ENCODE results near the gene ARHGAP31.

Gene ARHGAP31

DNA sequence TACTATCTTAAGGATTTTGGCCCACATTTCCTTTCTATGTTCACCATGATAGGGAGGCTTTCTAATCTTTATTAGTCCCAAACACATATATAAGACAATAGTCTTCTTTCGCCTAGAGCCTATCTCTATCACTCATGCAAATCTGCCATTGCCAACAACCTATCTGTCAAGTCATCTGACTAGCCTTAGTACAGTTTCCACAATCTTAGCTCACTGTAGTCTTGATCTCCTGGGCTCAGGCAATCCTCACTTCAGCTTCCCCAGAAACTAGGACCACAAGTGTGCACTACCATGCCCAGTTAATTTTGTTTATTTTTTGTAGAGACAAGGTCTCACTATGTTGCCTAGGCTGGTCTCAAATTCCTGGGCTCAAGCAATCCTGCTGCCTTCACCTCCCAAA lies 162.3 kb downstream of the ARHGAP31 start:
- no peak overlapping the region for H3K4me3 ChIP-seq (ENCODE audit: low read depth, low read length, poor library complexity, severe bottlenecking)
- no peaks in the 10 kb centered on the region for H3K9me2 ChIP-seq (ENCODE audit: low read depth, low read length)
- no peaks in the 10 kb centered on the region for H3K79me2 ChIP-seq (ENCODE audit: insufficient read depth, low read length)
- TF ChIP-seq EZH2 (IDR thresholded peaks at IDR 0.05; ENCODE audit: borderline replicate concordance, low read length): no peak
- TF ChIP-seq CTCF (IDR thresholded peaks at IDR 0.05; ENCODE audit: low read length): no peak
- peaks cover 93% of the 10 kb centered on the region for H3K36me3 ChIP-seq (ENCODE audit: insufficient read depth, low read length)
- H3K27ac ChIP-seq (ENCODE audit: low read depth, low read length, poor library complexity, severe bottlenecking): no peak overlapping the region
- peaks cover 1% of the 10 kb centered on the region for H3K4me1 ChIP-seq (ENCODE audit: insufficient read depth, low read length, severe bottlenecking)
- no peak overlapping the region for H3K4me2 ChIP-seq (ENCODE audit: low read length)
- no peaks in the 10 kb centered on the region for H4K20me1 ChIP-seq (ENCODE audit: insufficient read depth, low read length)
- H3K9me3 ChIP-seq (ENCODE audit: low read length): no peaks in the 10 kb centered on the region
- no peak overlapping the region for H3K9ac ChIP-seq (ENCODE audit: low read length)
- no peaks in the 10 kb centered on the region for H3K27me3 ChIP-seq (ENCODE audit: insufficient read depth, low read length)
- no peak overlapping the region for H2AFZ ChIP-seq (ENCODE audit: low read length)
- no peaks in the 10 kb centered on the region for H3F3A ChIP-seq (ENCODE audit: insufficient read depth, low read length)

- Histone ChIP-seq H3K27me3 (ENCODE audit: insufficient read depth, low read length) (no peaks in the 10 kb centered on the region), H3K36me3 (ENCODE audit: insufficient read depth, low read length) (peaks cover 92% of the 10 kb centered on the region), H3K9me3 (ENCODE audit: low read length) (no peaks in the 10 kb centered on the region), H2AFZ (ENCODE audit: low read length) (no peak overlapping the region), H4K20me1 (ENCODE audit: insufficient read depth, low read length) (no peaks in the 10 kb centered on the region), H3K4me3 (ENCODE audit: low read depth, low read length, poor library complexity, severe bottlenecking) (no peak overlapping the region), H3K9ac (ENCODE audit: low read length) (no peak overlapping the region), H3K4me1 (ENCODE audit: insufficient read depth, low read length, severe bottlenecking) (peaks cover 9% of the 10 kb centered on the region), H3K9me2 (ENCODE audit: low read depth, low read length) (no peaks in the 10 kb centered on the region), H3K79me2 (ENCODE audit: insufficient read depth, low read length) (peaks cover 4% of the 10 kb centered on the region; the same call in 1 of the 2 replicates), H3F3A (ENCODE audit: insufficient read depth, low read length) (no peaks in the 10 kb centered on the region), H3K27ac (ENCODE audit: low read depth, low read length, poor library complexity, severe bottlenecking) (no peak overlapping the region), H3K4me2 (ENCODE audit: low read length) (no peak overlapping the region)
- TF ChIP-seq CTCF (IDR thresholded peaks at IDR 0.05; ENCODE audit: low read length) (no peak), EZH2 (IDR thresholded peaks at IDR 0.05; ENCODE audit: borderline replicate concordance, low read length) (no peak)
These were observed 163.1 kb downstream of the ARHGAP31 start for GRCh38 chr3:119457246-119457645.

DNA sequence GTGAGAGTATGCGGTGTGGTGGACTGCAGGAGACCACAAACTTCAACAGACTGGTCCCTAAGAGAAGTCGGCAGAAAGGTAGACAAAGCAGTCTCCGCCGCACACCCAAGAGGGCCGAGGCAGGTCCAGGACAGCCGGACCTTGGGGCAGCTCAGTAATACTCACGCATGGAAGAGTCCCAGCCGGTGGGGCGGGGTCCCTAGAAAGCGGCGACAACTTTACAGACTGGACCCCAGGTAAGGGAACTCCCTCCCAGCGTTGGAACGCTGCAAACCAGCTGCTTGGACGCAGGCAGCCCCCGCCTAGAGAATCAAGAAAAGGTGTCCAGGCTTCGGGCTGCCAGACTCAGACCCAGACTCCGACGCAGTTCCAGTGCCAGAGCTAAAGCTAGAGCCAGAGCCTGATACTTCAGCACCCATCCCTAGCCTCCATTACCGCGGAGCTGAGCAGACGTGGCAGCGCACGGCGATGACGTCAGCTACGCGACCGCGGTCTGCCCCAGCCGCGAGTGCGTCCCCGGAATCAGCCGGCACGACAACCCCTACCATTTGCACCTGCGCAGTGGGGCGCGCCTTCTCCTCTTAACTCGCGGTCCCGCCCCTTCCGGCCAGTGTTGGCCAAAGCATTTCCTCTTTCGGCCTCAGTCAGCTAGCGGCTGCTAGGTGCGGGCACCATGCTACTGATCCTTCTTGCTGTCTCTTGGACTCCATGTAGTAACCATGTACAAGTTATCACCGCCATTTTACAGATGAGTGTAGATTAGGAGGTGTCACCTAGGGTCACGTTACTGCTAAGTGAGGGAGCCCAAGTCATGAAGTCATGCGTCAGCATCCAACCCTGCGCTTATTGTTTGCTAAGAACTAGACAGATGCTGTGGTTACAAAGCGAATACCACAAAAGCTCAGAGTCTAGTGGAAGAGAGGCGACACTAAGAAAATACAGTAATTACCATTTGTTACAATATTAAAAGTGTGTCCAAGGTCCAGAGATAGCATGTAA lies 169.3 kb downstream of the ARHGAP31 start, which contains the start of gene TMEM39A:
TMEM39A (minus strand) TSS at position 445 of the 999 bp plus-strand sequence. CDS start 1,541 bp downstream, outside the sequence.
- H4K20me1 ChIP-seq (ENCODE audit: insufficient read depth, low read length): no peaks in the 10 kb centered on the region
- no peaks in the 10 kb centered on the region for H3K9me2 ChIP-seq (ENCODE audit: low read depth, low read length)
- no peaks in the 10 kb centered on the region for H3F3A ChIP-seq (ENCODE audit: insufficient read depth, low read length)
- peaks cover 32% of the 10 kb centered on the region for H3K36me3 ChIP-seq (ENCODE audit: insufficient read depth, low read length)
- H3K27me3 ChIP-seq (ENCODE audit: insufficient read depth, low read length): no peaks in the 10 kb centered on the region
- TF ChIP-seq EZH2 (IDR thresholded peaks at IDR 0.05; ENCODE audit: borderline replicate concordance, low read length) (no peak), CTCF (IDR thresholded peaks at IDR 0.05; ENCODE audit: low read length) (no peak)
- peak within 1 kb of the TSS; percentile 87 for H3K9ac ChIP-seq (ENCODE audit: low read length)
- no peaks in the 10 kb centered on the region for H3K9me3 ChIP-seq (ENCODE audit: low read length)
- H3K27ac ChIP-seq (ENCODE audit: low read depth, low read length, poor library complexity, severe bottlenecking): peak within 1 kb of the TSS; percentile 70
- peaks cover 15% of the 10 kb centered on the region for H3K79me2 ChIP-seq (ENCODE audit: insufficient read depth, low read length)
- H3K4me1 ChIP-seq (ENCODE audit: insufficient read depth, low read length, severe bottlenecking): peaks cover 31% of the 10 kb centered on the region
- H3K4me2 ChIP-seq (ENCODE audit: low read length): peak within 1 kb of the TSS; percentile 85
- no peak within 1 kb of the TSS for H2AFZ ChIP-seq (ENCODE audit: low read length)
- H3K4me3 ChIP-seq (ENCODE audit: low read depth, low read length, poor library complexity, severe bottlenecking): peak within 1 kb of the TSS; percentile 89
